Measurements from ENCODE around the gene FARS2.

Gene FARS2

DNA sequence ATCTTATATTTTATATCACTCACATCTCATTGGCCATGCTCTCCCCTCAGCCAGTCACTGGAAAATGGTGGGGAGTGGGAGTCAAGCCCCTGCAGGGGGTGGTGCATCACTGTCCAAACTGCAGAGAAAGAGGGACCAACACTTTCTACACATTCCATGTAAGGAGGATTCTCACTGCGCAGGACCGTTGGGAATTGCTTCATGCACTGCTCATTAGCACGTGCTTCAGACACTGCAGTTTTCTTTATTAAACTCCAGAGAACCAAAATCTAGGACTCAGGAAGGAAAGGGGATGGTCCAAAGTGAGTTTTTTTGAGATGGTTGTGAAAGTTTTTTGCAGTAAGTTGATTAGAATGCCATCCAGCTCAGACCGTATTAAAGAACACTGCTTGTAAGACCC lies 269.8 kb downstream of the FARS2 start:
- Histone ChIP-seq H3K27ac (ENCODE audit: extremely low read depth, low read depth, low read length) (no peak overlapping the region), H3K4me3 (ENCODE audit: low read depth, low read length) (no peak overlapping the region), H3K4me1 (ENCODE audit: control insufficient read depth, insufficient read depth, low read length) (no peaks in the 10 kb centered on the region), H3K9me3 (ENCODE audit: control insufficient read depth, insufficient read depth, low read depth, low read length) (no peaks in the 10 kb centered on the region), H3K36me3 (ENCODE audit: control insufficient read depth in 2 of 2, insufficient read depth in 1 of 2, low read length in 2 of 2) (no peaks in the 10 kb centered on the region)
- ChIA-PET CTCF (interaction anchor here (0.6 to 1.0 kb wide), 2 partner anchors 8 to 23 kb away, joined by 3 read pairs; no protein-coding TSS in a partner anchor), POLR2A (no interaction called here)
- TF ChIP-seq OSR2 (tag by site-specific recombination; IDR thresholded peaks at IDR 0.05): no peak
- no peak for TF ChIP-seq ZFP41 (tag by site-specific recombination; IDR thresholded peaks at IDR 0.05; ENCODE audit: borderline replicate concordance)
- TF ChIP-seq ZNF521 (tag by site-specific recombination; IDR thresholded peaks at IDR 0.05): no peak
- TF ChIP-seq, protein P1, sequence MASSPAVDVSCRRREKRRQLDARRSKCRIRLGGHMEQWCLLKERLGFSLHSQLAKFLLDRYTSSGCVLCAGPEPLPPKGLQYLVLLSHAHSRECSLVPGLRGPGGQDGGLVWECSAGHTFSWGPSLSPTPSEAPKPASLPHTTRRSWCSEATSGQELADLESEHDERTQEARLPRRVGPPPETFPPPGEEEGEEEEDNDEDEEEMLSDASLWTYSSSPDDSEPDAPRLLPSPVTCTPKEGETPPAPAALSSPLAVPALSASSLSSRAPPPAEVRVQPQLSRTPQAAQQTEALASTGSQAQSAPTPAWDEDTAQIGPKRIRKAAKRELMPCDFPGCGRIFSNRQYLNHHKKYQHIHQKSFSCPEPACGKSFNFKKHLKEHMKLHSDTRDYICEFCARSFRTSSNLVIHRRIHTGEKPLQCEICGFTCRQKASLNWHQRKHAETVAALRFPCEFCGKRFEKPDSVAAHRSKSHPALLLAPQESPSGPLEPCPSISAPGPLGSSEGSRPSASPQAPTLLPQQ (tag by site-specific recombination; IDR thresholded peaks at IDR 0.05): no peak
- TF ChIP-seq, protein P2, sequence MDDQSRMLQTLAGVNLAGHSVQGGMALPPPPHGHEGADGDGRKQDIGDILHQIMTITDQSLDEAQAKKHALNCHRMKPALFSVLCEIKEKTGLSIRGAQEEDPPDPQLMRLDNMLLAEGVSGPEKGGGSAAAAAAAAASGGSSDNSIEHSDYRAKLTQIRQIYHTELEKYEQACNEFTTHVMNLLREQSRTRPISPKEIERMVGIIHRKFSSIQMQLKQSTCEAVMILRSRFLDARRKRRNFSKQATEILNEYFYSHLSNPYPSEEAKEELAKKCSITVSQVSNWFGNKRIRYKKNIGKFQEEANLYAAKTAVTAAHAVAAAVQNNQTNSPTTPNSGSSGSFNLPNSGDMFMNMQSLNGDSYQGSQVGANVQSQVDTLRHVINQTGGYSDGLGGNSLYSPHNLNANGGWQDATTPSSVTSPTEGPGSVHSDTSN (CRISPR knock-in tag; IDR thresholded peaks at IDR 0.05): no peak

- Histone ChIP-seq H3K9me3 (ENCODE audit: control insufficient read depth, insufficient read depth, low read depth, low read length) (no peaks in the 10 kb centered on the region), H3K4me1 (ENCODE audit: control insufficient read depth, insufficient read depth, low read length) (no peaks in the 10 kb centered on the region), H3K4me3 (ENCODE audit: low read depth, low read length) (no peak overlapping the region), H3K27ac (ENCODE audit: extremely low read depth, low read depth, low read length) (no peak overlapping the region), H3K36me3 (ENCODE audit: control insufficient read depth in 2 of 2, insufficient read depth in 1 of 2, low read length in 2 of 2) (no peaks in the 10 kb centered on the region)
- CTCF ChIA-PET: interaction anchor here (1.0 kb wide), 1 partner anchor 7 kb away, joined by 3 read pairs; no protein-coding TSS in a partner anchor
- TF ChIP-seq ZNF776 (tag by site-specific recombination; IDR thresholded peaks at IDR 0.05; ENCODE audit: borderline replicate concordance) (no peak), ZNF140 (tag by site-specific recombination; IDR thresholded peaks at IDR 0.05) (no peak), ZNF157 (tag by site-specific recombination; IDR thresholded peaks at IDR 0.05) (no peak), ZNF629 (tag by site-specific recombination; IDR thresholded peaks at IDR 0.05) (no peak), ZNF214 (tag by site-specific recombination; IDR thresholded peaks at IDR 0.05; ENCODE audit: borderline replicate concordance) (no peak), ZNF202 (tag by site-specific recombination; IDR thresholded peaks at IDR 0.05; ENCODE audit: borderline replicate concordance) (no peak), ZNF2 (tag by site-specific recombination; IDR thresholded peaks at IDR 0.05) (no peak), KLF8 (tag by site-specific recombination; IDR thresholded peaks at IDR 0.05) (no peak), HOXC10 (CRISPR knock-in tag; IDR thresholded peaks at IDR 0.05) (no peak), YY1 (tag by site-specific recombination; IDR thresholded peaks at IDR 0.05) (no peak), ZNF837 (tag by site-specific recombination; IDR thresholded peaks at IDR 0.05) (no peak), TCF7L2 (IDR thresholded peaks at IDR 0.05; ENCODE audit: borderline replicate concordance, low read depth, low read length) (no peak), ZEB2 (tag by site-specific recombination; IDR thresholded peaks at IDR 0.05) (no peak)
- TF ChIP-seq, protein P3, sequence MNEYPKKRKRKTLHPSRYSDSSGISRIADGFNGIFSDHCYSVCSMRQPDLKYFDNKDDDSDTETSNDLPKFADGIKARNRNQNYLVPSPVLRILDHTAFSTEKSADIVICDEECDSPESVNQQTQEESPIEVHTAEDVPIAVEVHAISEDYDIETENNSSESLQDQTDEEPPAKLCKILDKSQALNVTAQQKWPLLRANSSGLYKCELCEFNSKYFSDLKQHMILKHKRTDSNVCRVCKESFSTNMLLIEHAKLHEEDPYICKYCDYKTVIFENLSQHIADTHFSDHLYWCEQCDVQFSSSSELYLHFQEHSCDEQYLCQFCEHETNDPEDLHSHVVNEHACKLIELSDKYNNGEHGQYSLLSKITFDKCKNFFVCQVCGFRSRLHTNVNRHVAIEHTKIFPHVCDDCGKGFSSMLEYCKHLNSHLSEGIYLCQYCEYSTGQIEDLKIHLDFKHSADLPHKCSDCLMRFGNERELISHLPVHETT (tag by site-specific recombination; IDR thresholded peaks at IDR 0.05): no peak
- TF ChIP-seq, protein P4, sequence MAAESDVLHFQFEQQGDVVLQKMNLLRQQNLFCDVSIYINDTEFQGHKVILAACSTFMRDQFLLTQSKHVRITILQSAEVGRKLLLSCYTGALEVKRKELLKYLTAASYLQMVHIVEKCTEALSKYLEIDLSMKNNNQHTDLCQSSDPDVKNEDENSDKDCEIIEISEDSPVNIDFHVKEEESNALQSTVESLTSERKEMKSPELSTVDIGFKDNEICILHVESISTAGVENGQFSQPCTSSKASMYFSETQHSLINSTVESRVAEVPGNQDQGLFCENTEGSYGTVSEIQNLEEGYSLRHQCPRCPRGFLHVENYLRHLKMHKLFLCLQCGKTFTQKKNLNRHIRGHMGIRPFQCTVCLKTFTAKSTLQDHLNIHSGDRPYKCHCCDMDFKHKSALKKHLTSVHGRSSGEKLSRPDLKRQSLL (tag by site-specific recombination; IDR thresholded peaks at IDR 0.05): no peak
- TF ChIP-seq, protein P5, sequence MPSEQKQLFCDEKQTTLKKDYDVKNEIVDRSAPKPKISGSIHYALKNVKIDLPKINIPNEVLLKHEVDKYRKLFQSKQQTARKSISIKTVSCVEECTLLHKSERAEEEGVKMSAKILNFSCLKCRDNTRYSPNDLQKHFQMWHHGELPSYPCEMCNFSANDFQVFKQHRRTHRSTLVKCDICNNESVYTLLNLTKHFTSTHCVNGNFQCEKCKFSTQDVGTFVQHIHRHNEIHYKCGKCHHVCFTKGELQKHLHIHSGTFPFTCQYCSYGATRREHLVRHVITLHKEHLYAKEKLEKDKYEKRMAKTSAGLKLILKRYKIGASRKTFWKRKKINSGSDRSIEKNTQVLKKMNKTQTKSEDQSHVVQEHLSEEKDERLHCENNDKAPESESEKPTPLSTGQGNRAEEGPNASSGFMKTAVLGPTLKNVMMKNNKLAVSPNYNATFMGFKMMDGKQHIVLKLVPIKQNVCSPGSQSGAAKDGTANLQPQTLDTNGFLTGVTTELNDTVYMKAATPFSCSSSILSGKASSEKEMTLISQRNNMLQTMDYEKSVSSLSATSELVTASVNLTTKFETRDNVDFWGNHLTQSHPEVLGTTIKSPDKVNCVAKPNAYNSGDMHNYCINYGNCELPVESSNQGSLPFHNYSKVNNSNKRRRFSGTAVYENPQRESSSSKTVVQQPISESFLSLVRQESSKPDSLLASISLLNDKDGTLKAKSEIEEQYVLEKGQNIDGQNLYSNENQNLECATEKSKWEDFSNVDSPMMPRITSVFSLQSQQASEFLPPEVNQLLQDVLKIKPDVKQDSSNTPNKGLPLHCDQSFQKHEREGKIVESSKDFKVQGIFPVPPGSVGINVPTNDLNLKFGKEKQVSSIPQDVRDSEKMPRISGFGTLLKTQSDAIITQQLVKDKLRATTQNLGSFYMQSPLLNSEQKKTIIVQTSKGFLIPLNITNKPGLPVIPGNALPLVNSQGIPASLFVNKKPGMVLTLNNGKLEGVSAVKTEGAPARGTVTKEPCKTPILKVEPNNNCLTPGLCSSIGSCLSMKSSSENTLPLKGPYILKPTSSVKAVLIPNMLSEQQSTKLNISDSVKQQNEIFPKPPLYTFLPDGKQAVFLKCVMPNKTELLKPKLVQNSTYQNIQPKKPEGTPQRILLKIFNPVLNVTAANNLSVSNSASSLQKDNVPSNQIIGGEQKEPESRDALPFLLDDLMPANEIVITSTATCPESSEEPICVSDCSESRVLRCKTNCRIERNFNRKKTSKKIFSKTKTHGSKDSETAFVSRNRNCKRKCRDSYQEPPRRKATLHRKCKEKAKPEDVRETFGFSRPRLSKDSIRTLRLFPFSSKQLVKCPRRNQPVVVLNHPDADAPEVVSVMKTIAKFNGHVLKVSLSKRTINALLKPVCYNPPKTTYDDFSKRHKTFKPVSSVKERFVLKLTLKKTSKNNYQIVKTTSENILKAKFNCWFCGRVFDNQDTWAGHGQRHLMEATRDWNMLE (tag by site-specific recombination; conservative IDR thresholded peaks at IDR 0.05; ENCODE audit: low read depth): no peak
- POLR2A ChIA-PET: no interaction called here
These were observed 270.6 kb downstream of the FARS2 start for GRCh38 chr6:5531853-5532375.
